Pancreas (tissue), 10 donors: ENCODE measurements around the gene TCF4. TPM values are rescaled to one million over a fixed set of nuclear protein-coding genes. Genes with fewer than 3 reads are reported as not detected.

Experiments used
- ATAC-seq, 4 donors: fragments of 200-7000 bp; cut with Tn5 transposase; one replicate each; pipeline versions ENCODE4 v1.8.0 to v1.9.1; 2020; ENCODE audit warnings: mild to moderate bottlenecking in 4 of 4, moderate library complexity in 4 of 4
- DNase-seq, 6 donors: peaks; one replicate each; pipeline ENCODE4 v3.0.0-alpha.2; 2020
- FAIRE-seq: peaks from 2 replicates; lab custom pipeline; 2012; peaks lifted over from hg19 to GRCh38; lab: Jason Lieb, UNC
- H3K27ac ChIP-seq, 4 donors: fragments of 200-600 bp; sonication (generic); 1 replicate in 3 of 4; 2 replicates in 1 of 4; pipeline versions ENCODE4 v1.5.0 to v1.8.0; 2020
- H3K27me3 ChIP-seq, 4 donors: fragments of 200-600 bp; one replicate each; pipeline ENCODE4 v1.8.0; 2021
- H3K36me3 ChIP-seq, 3 donors: fragments of 200-600 bp; sonication (generic) in 1 of 3; one replicate each; pipeline versions ENCODE4 v1.5.0 to v1.8.0; 2020 to 2021
- H3K4me1 ChIP-seq, 3 donors: fragments of 200-600 bp; one replicate each; pipeline ENCODE4 v1.8.0; 2021
- H3K4me3 ChIP-seq, 4 donors: fragments of 200-600 bp; sonication (generic) in 2 of 4; one replicate each; pipeline versions ENCODE4 v1.5.0 to v1.8.0; 2020 to 2021
- H3K9me3 ChIP-seq, 4 donors: fragments of 200-600 bp; one replicate each; pipeline ENCODE4 v1.8.0; 2021
- WGBS, 2 donors: extraction: QIAGEN DNeasy Blood & Tissue Kit; methylation state at CpG; one replicate each; pipeline ENCODE4 v1.1.7; 2013; 5-methylcytosine and 5-hydroxymethylcytosine counted together
- intact Hi-C, 3 donors: fragments of 100-400 bp; cut with DNase I; formaldehyde crosslinking; loops; one replicate each; pipeline versions ENCODE4 v1.11.1 to v1.14.2; 2022
- polyA plus RNA-seq, 2 donors: library from polyadenylated mRNA; stranded (reverse); fragments of 200-250 nt; gene quantifications; one replicate each; pipeline ENCODE4 v1.2.3, GENCODE V29; 2013
- total RNA-seq, 6 donors: library from RNA; stranded (reverse); fragmentation: NEBNext Ultra II Directional in 4 of 6; extraction: Animal tissue kit (Norgen Biotek cat#: 25700) in 4 of 6; gene quantifications; one replicate each; pipeline versions ENCODE4 v1.2.1 to v1.2.4, GENCODE V29; 2021 to 2023
- TF ChIP-seq, protein P1 (sequence below), 4 donors: fragments of 200-600 bp; sonication (generic) in 3 of 4; IDR thresholded peaks; one replicate each; pipeline versions ENCODE4 v1.5.0 to v1.8.0; 2021; ENCODE audit warnings: antibody characterized with exemption in 4 of 4
- donor health status: healthy with polysubstance abuse.
- donor health status: DM: no; HTN: no; CAD: no; lungs with moderate emphysema.
- donor health status: DM: no; HTN: no; CAD: no.
- donor health status: control.
- donor health status: control.
- donor health status: Bipolar disorder and iron deficiency.
- donor health status: DM: yes; HTN: yes; CAD: no.
- donor health status: DM: no; HTN: no; CAD: no.
- donor health status: DM: no; HTN: no; CAD: no.
- donor health status: DM: yes; HTN: yes; CAD: no.

Gene TCF4
- total and polyA plus RNA-seq, 8 donors = 4.4 to 27.9 (median 10.5) TPM

DNA sequence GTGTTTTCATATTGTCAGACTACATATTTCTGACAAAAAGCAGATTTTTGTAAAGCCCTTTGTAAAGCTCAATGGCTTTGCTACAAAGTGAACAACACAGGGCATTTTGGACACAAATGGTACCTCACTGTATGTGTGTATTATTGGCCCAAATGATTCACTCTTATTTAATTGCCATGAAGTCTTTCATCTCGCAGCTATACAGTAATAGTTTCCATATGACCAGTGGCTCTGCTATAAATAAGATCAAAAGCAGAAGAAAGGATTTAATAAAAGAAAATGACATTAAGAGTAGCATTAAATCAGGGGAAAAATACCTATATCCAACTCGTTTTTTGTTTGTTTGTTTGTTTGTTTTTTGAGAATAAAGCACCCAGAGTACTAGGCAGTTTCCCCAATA is 344.7 kb downstream of the TCF4 start:
- FAIRE-seq (no peak), DNase-seq (no peak), ATAC-seq (no peak)
- 60 to 69% methylated on average over 2 of the region's 2 CpGs for whole genome bisulfite sequencing, 2 donors
- intact Hi-C loops = no loop called here
- Histone ChIP-seq H3K4me1 (peaks cover 0 to 6% (median 4%) of the 10 kb centered on the region in 3 donors), H3K27ac (no peak overlapping the region), H3K27me3 (no peaks in the 10 kb centered on the region), H3K4me3 (no peak overlapping the region), H3K36me3 (no peaks in the 10 kb centered on the region), H3K9me3 (no peaks in the 10 kb centered on the region)
- TF ChIP-seq, protein P1, sequence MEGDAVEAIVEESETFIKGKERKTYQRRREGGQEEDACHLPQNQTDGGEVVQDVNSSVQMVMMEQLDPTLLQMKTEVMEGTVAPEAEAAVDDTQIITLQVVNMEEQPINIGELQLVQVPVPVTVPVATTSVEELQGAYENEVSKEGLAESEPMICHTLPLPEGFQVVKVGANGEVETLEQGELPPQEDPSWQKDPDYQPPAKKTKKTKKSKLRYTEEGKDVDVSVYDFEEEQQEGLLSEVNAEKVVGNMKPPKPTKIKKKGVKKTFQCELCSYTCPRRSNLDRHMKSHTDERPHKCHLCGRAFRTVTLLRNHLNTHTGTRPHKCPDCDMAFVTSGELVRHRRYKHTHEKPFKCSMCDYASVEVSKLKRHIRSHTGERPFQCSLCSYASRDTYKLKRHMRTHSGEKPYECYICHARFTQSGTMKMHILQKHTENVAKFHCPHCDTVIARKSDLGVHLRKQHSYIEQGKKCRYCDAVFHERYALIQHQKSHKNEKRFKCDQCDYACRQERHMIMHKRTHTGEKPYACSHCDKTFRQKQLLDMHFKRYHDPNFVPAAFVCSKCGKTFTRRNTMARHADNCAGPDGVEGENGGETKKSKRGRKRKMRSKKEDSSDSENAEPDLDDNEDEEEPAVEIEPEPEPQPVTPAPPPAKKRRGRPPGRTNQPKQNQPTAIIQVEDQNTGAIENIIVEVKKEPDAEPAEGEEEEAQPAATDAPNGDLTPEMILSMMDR (IDR thresholded peaks at IDR 0.05) = no peak

DNA sequence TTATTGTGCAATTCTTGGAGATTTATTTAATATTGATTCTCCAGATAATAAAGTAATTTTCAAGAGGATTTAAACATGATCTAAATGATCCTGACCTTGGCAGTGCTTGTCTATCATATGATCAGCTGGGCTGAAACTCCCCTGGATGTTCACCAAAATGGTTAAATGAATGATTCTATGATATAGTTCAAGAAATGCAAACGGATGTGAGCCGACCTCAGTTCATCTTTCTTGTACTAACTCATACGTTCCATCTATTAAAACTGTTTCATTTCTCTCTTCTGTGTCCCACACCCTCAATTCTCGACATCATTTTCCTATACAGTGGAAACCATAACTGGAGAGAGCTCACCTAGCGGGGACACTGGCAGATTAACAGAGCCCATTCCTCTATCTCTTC is 347.0 kb downstream of the TCF4 start:
- H3K36me3 ChIP-seq = no peaks in the 10 kb centered on the region
- H3K4me1 ChIP-seq = peaks cover 0 to 6% (median 4%) of the 10 kb centered on the region in 3 donors
- no peak overlapping the region for H3K27ac ChIP-seq
- DNase-seq (no peak), ATAC-seq (no peak), FAIRE-seq (no peak)
- TF ChIP-seq, protein P1 (IDR thresholded peaks at IDR 0.05) = no peak
- intact Hi-C loops = no loop called here
- no peaks in the 10 kb centered on the region for H3K9me3 ChIP-seq
- no peak overlapping the region for H3K4me3 ChIP-seq
- H3K27me3 ChIP-seq = no peaks in the 10 kb centered on the region
- whole genome bisulfite sequencing, 2 donors = 79 to 83% methylated on average over 5 of the region's 5 CpGs

DNA sequence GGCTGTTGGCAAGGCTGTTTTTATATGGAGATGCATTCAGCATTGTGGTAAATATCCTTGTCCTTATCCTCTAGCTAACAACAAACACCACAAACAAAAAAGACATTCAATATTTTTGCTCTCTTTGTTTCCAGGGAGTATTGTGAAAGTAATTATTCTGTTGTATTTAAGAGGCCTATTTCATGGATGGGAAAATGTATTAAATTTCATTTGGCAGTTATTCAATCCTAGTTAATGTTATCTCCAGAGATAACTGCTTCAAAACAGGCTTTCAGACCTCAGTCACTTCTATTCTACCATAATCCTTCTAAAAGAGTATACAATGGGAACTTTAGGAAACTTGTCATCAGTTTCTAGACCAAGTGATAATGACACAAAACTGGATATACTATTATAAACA is 348.3 kb downstream of the TCF4 start:
- no peaks in the 10 kb centered on the region for H3K27me3 ChIP-seq
- DNase-seq (no peak), FAIRE-seq (no peak), ATAC-seq (no peak)
- TF ChIP-seq, protein P1 (IDR thresholded peaks at IDR 0.05) = no peak
- no peak overlapping the region for H3K4me3 ChIP-seq
- H3K9me3 ChIP-seq = no peaks in the 10 kb centered on the region
- H3K27ac ChIP-seq = no peak overlapping the region
- peaks cover 0 to 11% (median 4%) of the 10 kb centered on the region in 3 donors for H3K4me1 ChIP-seq
- no peaks in the 10 kb centered on the region for H3K36me3 ChIP-seq
- intact Hi-C loops = loop anchor here in 1 of 3 donors (10.0 kb wide), 1 partner anchor 1335 kb away; no protein-coding TSS in a partner anchor

DNA sequence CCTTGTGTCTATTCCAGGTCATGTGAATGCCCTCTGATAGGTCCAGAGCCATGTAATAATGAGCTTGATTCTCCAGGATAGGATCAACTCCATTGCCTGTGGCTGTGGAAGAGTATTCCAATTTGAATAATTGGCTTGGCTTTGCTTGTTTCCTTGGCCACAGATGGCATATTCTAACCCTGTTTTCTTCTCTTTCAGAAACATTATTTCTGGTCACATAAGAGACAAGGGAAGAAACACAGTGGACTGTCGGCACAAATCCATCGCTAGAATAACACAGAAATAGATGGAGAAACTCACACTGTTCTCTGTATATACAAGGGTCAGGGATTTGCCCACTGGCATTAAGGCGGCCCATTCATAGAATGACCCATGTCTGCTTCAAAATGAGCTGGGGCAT is 350.3 kb downstream of the TCF4 start:
- H3K4me1 ChIP-seq = peaks cover 0 to 5% (median 0%) of the 10 kb centered on the region in 3 donors
- DNase-seq (no peak), ATAC-seq (no peak), FAIRE-seq (no peak)
- no peaks in the 10 kb centered on the region for H3K9me3 ChIP-seq
- TF ChIP-seq, protein P1 (IDR thresholded peaks at IDR 0.05) = no peak
- WGBS, 2 donors = 97 to 99% methylated on average over 3 of the region's 3 CpGs
- intact Hi-C loops = loop anchor here in 1 of 3 donors (10.0 kb wide), 1 partner anchor 1337 kb away; no protein-coding TSS in a partner anchor
- H3K27ac ChIP-seq = no peak overlapping the region
- H3K4me3 ChIP-seq = no peak overlapping the region
- no peaks in the 10 kb centered on the region for H3K36me3 ChIP-seq
- H3K27me3 ChIP-seq = no peaks in the 10 kb centered on the region

DNA sequence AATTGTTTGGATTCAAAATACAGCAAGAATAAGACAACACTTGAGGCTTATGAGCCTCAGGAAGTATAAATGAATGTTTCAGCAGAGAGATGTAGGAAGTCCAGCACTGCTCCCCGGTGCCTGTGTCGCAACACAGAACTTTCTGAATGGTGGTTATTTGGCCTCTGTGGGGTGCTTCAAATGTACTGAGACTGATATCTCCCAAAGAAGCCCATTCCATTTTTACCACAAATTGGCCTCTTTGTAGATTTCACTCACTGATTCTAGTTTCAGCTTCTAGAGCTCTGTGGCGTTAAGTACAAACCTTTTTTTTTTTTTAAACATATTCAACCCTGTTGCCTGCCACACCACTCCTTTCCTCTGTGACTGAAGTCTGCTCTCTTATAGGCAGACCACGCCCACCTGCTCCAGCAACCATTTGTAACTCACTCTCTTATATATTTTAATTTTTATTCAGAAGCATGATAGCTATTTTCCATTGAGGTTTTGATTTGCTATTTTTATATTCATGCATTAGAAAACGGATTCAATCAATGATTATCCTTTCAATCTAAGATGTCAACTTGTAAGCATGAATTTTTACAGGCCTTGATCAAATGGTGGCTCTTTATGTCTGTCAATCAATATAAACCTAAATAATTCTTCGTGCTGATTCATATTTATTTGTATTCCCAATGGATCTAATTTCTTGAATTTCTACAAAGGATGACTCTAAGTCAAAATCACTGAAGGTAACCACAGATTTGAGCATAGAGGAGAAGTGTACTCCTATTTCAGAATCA is 351.7 kb downstream of the TCF4 start:
- H3K9me3 ChIP-seq = no peaks in the 10 kb centered on the region
- H3K27me3 ChIP-seq = no peaks in the 10 kb centered on the region
- peak in 2 of 4 donors; percentile 52 to 53 for ATAC-seq
- peaks cover 0 to 5% (median 0%) of the 10 kb centered on the region in 3 donors for H3K4me1 ChIP-seq
- TF ChIP-seq, protein P1 (IDR thresholded peaks at IDR 0.05) = no peak
- no peak overlapping the region for H3K27ac ChIP-seq
- intact Hi-C loops = loop anchor here in 1 of 3 donors (10.0 kb wide), 1 partner anchor 1338 kb away; no protein-coding TSS in a partner anchor
- no peak for DNase-seq
- H3K4me3 ChIP-seq = no peak overlapping the region
- no peak for FAIRE-seq
- no peaks in the 10 kb centered on the region for H3K36me3 ChIP-seq
- WGBS, 2 donors = 80% methylated on average over 6 of the region's 6 CpGs
